GM23248 (cell line): Measurements from ENCODE around the gene CFAP43. TPM values are rescaled to one million over a fixed set of nuclear protein-coding genes. Genes with fewer than 3 reads are reported as not detected.

Experiments
- DNase-seq: peaks from one replicate; pipeline ENCODE4 v3.0.0-alpha.2; 2015
- H2AFZ ChIP-seq: fragments of 200-600 bp; sonication (generic); 2 replicates; pipeline ENCODE4 v1.6.1; 2016; ENCODE audit warnings: antibody characterized with exemption
- H3F3A ChIP-seq: fragments of 200-600 bp; sonication (generic); 2 replicates; pipeline ENCODE4 v1.6.1; 2016; ENCODE audit warnings: mild to moderate bottlenecking, antibody characterized with exemption, mixed run types; ENCODE audit not compliant: insufficient read depth
- H3K27ac ChIP-seq: fragments of 200-600 bp; sonication (generic); 2 replicates; pipeline ENCODE4 v1.5.1; 2016; ENCODE audit warnings: mild to moderate bottlenecking
- H3K27me3 ChIP-seq: fragments of 200-600 bp; sonication (generic); replicated peaks from 2 replicates; pipeline ENCODE4 v1.6.1; 2016; ENCODE audit warnings: mild to moderate bottlenecking; ENCODE audit not compliant: insufficient read depth
- H3K36me3 ChIP-seq: fragments of 200-600 bp; sonication (generic); 2 replicates; pipeline ENCODE4 v1.6.1; 2016; ENCODE audit warnings: low read depth, mild to moderate bottlenecking
- H3K4me1 ChIP-seq: fragments of 200-600 bp; sonication (generic); 2 replicates; pipeline ENCODE4 v1.6.1; 2016; ENCODE audit warnings: mild to moderate bottlenecking; ENCODE audit not compliant: insufficient read depth
- H3K4me2 ChIP-seq: fragments of 200-600 bp; sonication (generic); one replicate; pipeline ENCODE4 v1.6.1; 2016; ENCODE audit warnings: mild to moderate bottlenecking; ENCODE audit not compliant: unreplicated experiment
- H3K4me3 ChIP-seq: fragments of 200-600 bp; sonication (generic); 2 replicates; pipeline ENCODE4 v1.5.1; 2016; ENCODE audit warnings: mild to moderate bottlenecking
- H3K79me2 ChIP-seq: fragments of 200-600 bp; sonication (generic); 2 replicates; pipeline ENCODE4 v1.6.1; 2016; ENCODE audit warnings: mild to moderate bottlenecking; ENCODE audit not compliant: insufficient read depth
- H3K9ac ChIP-seq: fragments of 200-600 bp; sonication (generic); 2 replicates; pipeline ENCODE4 v1.6.1; 2016; ENCODE audit warnings: mild to moderate bottlenecking
- H3K9me2 ChIP-seq: fragments of 200-600 bp; sonication (generic); 2 replicates; pipeline ENCODE4 v1.6.1; 2016; ENCODE audit warnings: mixed run types, mild to moderate bottlenecking, moderate library complexity; ENCODE audit not compliant: insufficient read depth
- H3K9me3 ChIP-seq: fragments of 200-600 bp; sonication (generic); one replicate; pipeline ENCODE4 v1.6.1; 2017; ENCODE audit warnings: low read depth
- H4K20me1 ChIP-seq: fragments of 200-600 bp; sonication (generic); 2 replicates; pipeline ENCODE4 v1.6.0; 2016; ENCODE audit not compliant: insufficient read depth
- EZH2 ChIP-seq: fragments of 200-600 bp; sonication (generic); IDR thresholded peaks from 2 replicates; pipeline ENCODE4 v1.6.1; 2018; ENCODE audit warnings: antibody characterized with exemption, mild to moderate bottlenecking; ENCODE audit not compliant: insufficient read depth, poor library complexity, severe bottlenecking
- EZH2phosphoT487 ChIP-seq: fragments of 200-600 bp; sonication (generic); IDR thresholded peaks from 2 replicates; pipeline ENCODE4 v1.6.1; 2018; ENCODE audit warnings: antibody characterized with exemption, moderate library complexity, mild to moderate bottlenecking, low read depth; ENCODE audit not compliant: insufficient read depth
- WGBS, 2 experiments: methylation state at CpG; one replicate each; pipeline ENCODE4 v1.1.6; 2015 to 2017; ENCODE audit warnings: low lambda C conversion rate in 2 of 2, low coverage in 1 of 2; ENCODE audit errors: missing lambda C conversion rate in 2 of 2; 5-methylcytosine and 5-hydroxymethylcytosine counted together
- in situ Hi-C: fragments of 300-500 bp; cut with MboI; formaldehyde crosslinking; loops from 2 replicates; pipeline ENCODE4 v1.15.0; 2020
- polyA plus RNA-seq: library from polyadenylated mRNA; unstranded; fragments of >200 nt; fragmentation: Nextera tagmentation; extraction: Ambion mirVana; gene quantifications from 2 replicates; pipeline ENCODE4 v1.2.1, GENCODE V29; 2016
- total RNA-seq: library from RNA; depleted of rRNA; stranded (reverse); fragments of >200 nt; shearing (Covaris generic); gene quantifications from 2 replicates; pipeline ENCODE4 v1.2.3, GENCODE V29; 2014

The CFAP43 gene
- total and polyA plus RNA-seq, 2 experiments from 2014 or later, result 0.14 TPM; not detected in 1

- no peak for TF ChIP-seq EZH2phosphoT487
- TF ChIP-seq EZH2, result no peak
Measured at GRCh38 chr10:104103956-104104355, 128.2 kb downstream of the CFAP43 start.

DNA sequence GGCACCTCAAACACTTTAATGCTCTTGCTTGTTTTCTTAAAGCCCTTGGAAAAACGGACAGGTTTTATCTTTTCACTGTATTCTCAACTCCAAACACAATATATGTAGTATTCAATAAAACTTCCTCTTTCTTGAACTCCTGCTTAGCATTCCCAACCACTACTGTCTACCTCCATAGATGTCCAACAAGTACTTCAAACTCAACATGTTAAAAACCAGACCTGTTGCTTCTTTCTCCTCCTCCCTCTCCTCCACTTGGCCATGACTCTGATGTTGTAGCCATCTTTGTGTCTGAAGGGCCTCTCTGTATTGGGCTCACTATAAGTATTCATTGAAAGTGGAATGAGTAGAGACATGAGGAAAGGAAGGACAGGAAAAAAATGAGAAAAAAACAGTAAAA is 130.3 kb downstream of the CFAP43 start:
- in situ Hi-C loops, result no loop called here

More at GRCh38 chr10:104103956-104104355, 128.2 kb downstream of the CFAP43 start:
- H3K4me3 ChIP-seq, result no peak overlapping the region
- H3F3A ChIP-seq, result peaks cover 1% of the 10 kb centered on the region
- H4K20me1 ChIP-seq, result no peaks in the 10 kb centered on the region
- in situ Hi-C loops, result no loop called here
- H3K79me2 ChIP-seq, result no peaks in the 10 kb centered on the region
- no peak overlapping the region for H3K9ac ChIP-seq
- 74 to 75% methylated on average over 1 of the region's 1 CpG for WGBS, 2 experiments
- no peaks in the 10 kb centered on the region; the same call in 1 of the 2 replicates for H3K27me3 ChIP-seq
- H3K36me3 ChIP-seq, result no peaks in the 10 kb centered on the region
- peaks cover 7% of the 10 kb centered on the region; the same call in 1 of the 2 replicates for H3K4me1 ChIP-seq
- H3K9me3 ChIP-seq, result peaks cover 1% of the 10 kb centered on the region
- DNase-seq, result no peak
- H2AFZ ChIP-seq, result no peak overlapping the region
- no peaks in the 10 kb centered on the region for H3K9me2 ChIP-seq
- no peak overlapping the region for H3K4me2 ChIP-seq
- H3K27ac ChIP-seq, result no peak overlapping the region

GRCh38 chr10:104100795-104101194 is 131.4 kb downstream of the CFAP43 start:
- TF ChIP-seq EZH2phosphoT487 (no peak), EZH2 (no peak)
- Histone ChIP-seq H3K4me2 (no peak overlapping the region), H3K36me3 (no peaks in the 10 kb centered on the region), H3K27me3 (no peaks in the 10 kb centered on the region; the same call in 1 of the 2 replicates), H3F3A (no peaks in the 10 kb centered on the region), H3K9me3 (no peaks in the 10 kb centered on the region), H4K20me1 (no peaks in the 10 kb centered on the region), H3K4me3 (no peak overlapping the region), H3K9ac (no peak overlapping the region), H3K79me2 (no peaks in the 10 kb centered on the region), H3K4me1 (peaks cover 16% of the 10 kb centered on the region; the same call in 1 of the 2 replicates), H3K27ac (no peak overlapping the region), H2AFZ (no peak overlapping the region), H3K9me2 (no peaks in the 10 kb centered on the region)
- in situ Hi-C loops, result no loop called here
- 0% methylated on average over 1 of the region's 1 CpG for WGBS, 2 experiments
- DNase-seq, result no peak

More for the DNA sequence above, 130.3 kb downstream of the CFAP43 start:
- WGBS, 2 experiments, result 68 to 81% methylated on average over 1 of the region's 1 CpG
- Histone ChIP-seq H3K4me3 (no peak overlapping the region), H3F3A (no peaks in the 10 kb centered on the region), H4K20me1 (no peaks in the 10 kb centered on the region), H3K27ac (no peak overlapping the region), H3K27me3 (no peaks in the 10 kb centered on the region; the same call in 1 of the 2 replicates), H3K9me2 (no peaks in the 10 kb centered on the region), H3K4me1 (peaks cover 16% of the 10 kb centered on the region; the same call in 1 of the 2 replicates), H3K9me3 (no peaks in the 10 kb centered on the region), H3K4me2 (no peak overlapping the region), H3K9ac (no peak overlapping the region), H3K79me2 (no peaks in the 10 kb centered on the region), H3K36me3 (no peaks in the 10 kb centered on the region), H2AFZ (no peak overlapping the region)
- no peak for DNase-seq
- TF ChIP-seq EZH2, result no peak
- no peak for TF ChIP-seq EZH2phosphoT487

GRCh38 chr10:104099941-104100340 is 132.2 kb downstream of the CFAP43 start:
- peak; percentile 9 for DNase-seq
- no peak overlapping the region for H3K4me2 ChIP-seq

GRCh38 chr10:104099269-104099668 is 132.9 kb downstream of the CFAP43 start:
- no peak overlapping the region for H3K4me2 ChIP-seq
- H3K9me3 ChIP-seq, result no peaks in the 10 kb centered on the region
- no peak overlapping the region for H3K4me3 ChIP-seq
- H4K20me1 ChIP-seq, result no peaks in the 10 kb centered on the region
- H3K79me2 ChIP-seq, result no peaks in the 10 kb centered on the region
- no peak for TF ChIP-seq EZH2phosphoT487
- TF ChIP-seq EZH2, result no peak
- H3K27me3 ChIP-seq, result no peaks in the 10 kb centered on the region; the same call in 1 of the 2 replicates
- in situ Hi-C loops, result no loop called here
- H3F3A ChIP-seq, result no peaks in the 10 kb centered on the region
- H3K9ac ChIP-seq, result no peak overlapping the region
- no peaks in the 10 kb centered on the region for H3K36me3 ChIP-seq
- peaks cover 16% of the 10 kb centered on the region; the same call in 1 of the 2 replicates for H3K4me1 ChIP-seq
- no peak overlapping the region for H2AFZ ChIP-seq
- no peak overlapping the region for H3K27ac ChIP-seq
- H3K9me2 ChIP-seq, result no peaks in the 10 kb centered on the region
- DNase-seq, result peak; percentile 4
- WGBS, 2 experiments, result 82 to 84% methylated on average over 3 of the region's 3 CpGs

More at GRCh38 chr10:104099941-104100340, 132.2 kb downstream of the CFAP43 start:
- no peaks in the 10 kb centered on the region for H3K79me2 ChIP-seq
- H3F3A ChIP-seq, result no peaks in the 10 kb centered on the region
- in situ Hi-C loops, result no loop called here
- H3K27me3 ChIP-seq, result no peaks in the 10 kb centered on the region; the same call in 1 of the 2 replicates
- peaks cover 16% of the 10 kb centered on the region; the same call in 1 of the 2 replicates for H3K4me1 ChIP-seq
- no peak overlapping the region for H3K27ac ChIP-seq
- no peak overlapping the region for H3K9ac ChIP-seq
- no peaks in the 10 kb centered on the region for H3K9me3 ChIP-seq
- H3K36me3 ChIP-seq, result no peaks in the 10 kb centered on the region
- no peak overlapping the region for H2AFZ ChIP-seq
- no peaks in the 10 kb centered on the region for H4K20me1 ChIP-seq
- no peak overlapping the region for H3K4me3 ChIP-seq
- no peaks in the 10 kb centered on the region for H3K9me2 ChIP-seq
- no peak for TF ChIP-seq EZH2
- TF ChIP-seq EZH2phosphoT487, result no peak
